ENCODE results near the gene PITX1. TPM values are rescaled to one million over a fixed set of nuclear protein-coding genes. Genes with fewer than 3 reads are reported as not detected.
"Not testable (repeated sequence)": the region's sequence is repeated elsewhere in the genome, so short reads cannot be mapped to it uniquely, and the experiment has no call there.

The PITX1 gene
- total and polyA plus RNA-seq, 5 donors: 0.02 to 0.18 TPM; not detected in 3

GRCh38 chr5:134998068-134998467 lies 36.0 kb downstream of the PITX1 start:
- H3K4me1 ChIP-seq (ENCODE audit: control insufficient read depth, insufficient read depth, low read length); H3K27me3 ChIP-seq (ENCODE audit: control insufficient read depth, insufficient read depth); H3K27ac ChIP-seq (ENCODE audit: low read length); H3K4me3 ChIP-seq (ENCODE audit: low read length); ATAC-seq; DNase-seq; H3K9me3 ChIP-seq (ENCODE audit: control insufficient read depth, low read length); intact Hi-C loops (cut with DNase I): not testable (repeated sequence)
- WGBS: 88% methylated on average over 5 of the region's 5 CpGs

- no peaks in the 10 kb centered on the region for H3K9me3 ChIP-seq (ENCODE audit: control insufficient read depth, low read length)
- ATAC-seq (peak in 1 of 2 donors; percentile 19), DNase-seq (no peak)
- H3K4me1 ChIP-seq (ENCODE audit: control insufficient read depth, insufficient read depth, low read length): no peaks in the 10 kb centered on the region
- 79% methylated on average over 11 of the region's 11 CpGs for WGBS
- no peak overlapping the region for H3K4me3 ChIP-seq (ENCODE audit: low read length)
- no peaks in the 10 kb centered on the region for H3K27me3 ChIP-seq (ENCODE audit: control insufficient read depth, insufficient read depth)
- no peak overlapping the region for H3K27ac ChIP-seq (ENCODE audit: low read length)
- intact Hi-C loops (cut with DNase I): no loop called here
Measured at GRCh38 chr5:134997015-134997414, 37.0 kb downstream of the PITX1 start.

GRCh38 chr5:134995850-134996402 lies 38.1 kb downstream of the PITX1 start:
- Histone ChIP-seq H3K4me1 (ENCODE audit: control insufficient read depth, insufficient read depth, low read length) (no peaks in the 10 kb centered on the region), H3K27me3 (ENCODE audit: control insufficient read depth, insufficient read depth) (no peaks in the 10 kb centered on the region), H3K27ac (ENCODE audit: low read length) (no peak overlapping the region), H3K4me3 (ENCODE audit: low read length) (no peak overlapping the region), H3K9me3 (ENCODE audit: control insufficient read depth, low read length) (no peaks in the 10 kb centered on the region)
- DNase-seq: no peak
- intact Hi-C loops (cut with DNase I): no loop called here
- no peak for ATAC-seq
- WGBS: 91% methylated on average over 8 of the region's 8 CpGs

- H3K4me1 ChIP-seq (ENCODE audit: control insufficient read depth, insufficient read depth, low read length): no peaks in the 10 kb centered on the region
- H3K27ac ChIP-seq (ENCODE audit: low read length): no peak overlapping the region
- H3K4me3 ChIP-seq (ENCODE audit: low read length): no peak overlapping the region
- no peak for DNase-seq
- no peak for ATAC-seq
- no peaks in the 10 kb centered on the region for H3K9me3 ChIP-seq (ENCODE audit: control insufficient read depth, low read length)
- 51% methylated on average over 2 of the region's 2 CpGs for WGBS
- intact Hi-C loops (cut with DNase I): no loop called here
- H3K27me3 ChIP-seq (ENCODE audit: control insufficient read depth, insufficient read depth): no peaks in the 10 kb centered on the region
Measured at GRCh38 chr5:134994560-134995156, 39.4 kb downstream of the PITX1 start.

GRCh38 chr5:134993161-134993560 lies 40.9 kb downstream of the PITX1 start:
- 90% methylated on average over 2 of the region's 2 CpGs for WGBS
- H3K27me3 ChIP-seq (ENCODE audit: control insufficient read depth, insufficient read depth): no peaks in the 10 kb centered on the region
- no peak for ATAC-seq

GRCh38 chr5:134992148-134992547 lies 41.9 kb downstream of the PITX1 start:
- DNase-seq: no peak
- no peak for ATAC-seq
- 94% methylated on average over 5 of the region's 5 CpGs for WGBS
- H3K9me3 ChIP-seq (ENCODE audit: control insufficient read depth, low read length): no peaks in the 10 kb centered on the region
- intact Hi-C loops (cut with DNase I): no loop called here
- H3K27me3 ChIP-seq (ENCODE audit: control insufficient read depth, insufficient read depth): no peaks in the 10 kb centered on the region
- no peaks in the 10 kb centered on the region for H3K4me1 ChIP-seq (ENCODE audit: control insufficient read depth, insufficient read depth, low read length)
- H3K4me3 ChIP-seq (ENCODE audit: low read length): no peak overlapping the region
- no peak overlapping the region for H3K27ac ChIP-seq (ENCODE audit: low read length)

More at GRCh38 chr5:134993161-134993560, 40.9 kb downstream of the PITX1 start:
- Histone ChIP-seq H3K9me3 (ENCODE audit: control insufficient read depth, low read length) (no peaks in the 10 kb centered on the region), H3K4me1 (ENCODE audit: control insufficient read depth, insufficient read depth, low read length) (no peaks in the 10 kb centered on the region), H3K27ac (ENCODE audit: low read length) (no peak overlapping the region), H3K4me3 (ENCODE audit: low read length) (no peak overlapping the region)
- no peak for DNase-seq
- intact Hi-C loops (cut with DNase I): no loop called here

GRCh38 chr5:134990183-134990582 lies 43.8 kb downstream of the PITX1 start:
- H3K9me3 ChIP-seq (ENCODE audit: control insufficient read depth, low read length): not testable (repeated sequence)
- WGBS: 39% methylated on average over 5 of the region's 5 CpGs

GRCh38 chr5:134989266-134989830 lies 44.7 kb downstream of the PITX1 start:
- DNase-seq (no peak), ATAC-seq (no peak)
- no peaks in the 10 kb centered on the region for H3K9me3 ChIP-seq (ENCODE audit: control insufficient read depth, low read length)
- no peak overlapping the region for H3K27ac ChIP-seq (ENCODE audit: low read length)
- WGBS: 86% methylated on average over 3 of the region's 3 CpGs
- no peak overlapping the region for H3K4me3 ChIP-seq (ENCODE audit: low read length)
- intact Hi-C loops (cut with DNase I): no loop called here
- no peaks in the 10 kb centered on the region for H3K27me3 ChIP-seq (ENCODE audit: control insufficient read depth, insufficient read depth)
- H3K4me1 ChIP-seq (ENCODE audit: control insufficient read depth, insufficient read depth, low read length): no peaks in the 10 kb centered on the region

More at GRCh38 chr5:134990183-134990582, 43.8 kb downstream of the PITX1 start:
- intact Hi-C loops (cut with DNase I); DNase-seq; H3K4me3 ChIP-seq (ENCODE audit: low read length); H3K27me3 ChIP-seq (ENCODE audit: control insufficient read depth, insufficient read depth); ATAC-seq; H3K4me1 ChIP-seq (ENCODE audit: control insufficient read depth, insufficient read depth, low read length); H3K27ac ChIP-seq (ENCODE audit: low read length): not testable (repeated sequence)

GRCh38 chr5:134982230-134982629 lies 51.8 kb downstream of the PITX1 start:
- Histone ChIP-seq H3K4me3 (ENCODE audit: low read length) (no peak overlapping the region), H3K9me3 (ENCODE audit: control insufficient read depth, low read length) (peaks cover 2% of the 10 kb centered on the region), H3K27ac (ENCODE audit: low read length) (no peak overlapping the region), H3K27me3 (ENCODE audit: control insufficient read depth, insufficient read depth) (no peaks in the 10 kb centered on the region), H3K4me1 (ENCODE audit: control insufficient read depth, insufficient read depth, low read length) (no peaks in the 10 kb centered on the region)
- intact Hi-C loops (cut with DNase I): no loop called here
- 95% methylated on average over 1 of the region's 1 CpG for WGBS
- ATAC-seq (no peak), DNase-seq (no peak)

- ATAC-seq: no peak
- WGBS: 95% methylated on average over 3 of the region's 3 CpGs
- no peaks in the 10 kb centered on the region for H3K4me1 ChIP-seq (ENCODE audit: control insufficient read depth, insufficient read depth, low read length)
- no peak for DNase-seq
- no peaks in the 10 kb centered on the region for H3K27me3 ChIP-seq (ENCODE audit: control insufficient read depth, insufficient read depth)
- intact Hi-C loops (cut with DNase I): no loop called here
- no peak overlapping the region for H3K4me3 ChIP-seq (ENCODE audit: low read length)
- no peak overlapping the region for H3K27ac ChIP-seq (ENCODE audit: low read length)
- H3K9me3 ChIP-seq (ENCODE audit: control insufficient read depth, low read length): peaks cover 2% of the 10 kb centered on the region
Measured at GRCh38 chr5:134979416-134979815, 54.6 kb downstream of the PITX1 start.
